H1 (cell line): ENCODE results near the gene VASN. TPM values are rescaled to one million over a fixed set of nuclear protein-coding genes. Genes with fewer than 3 reads are reported as not detected.

ENCODE experiments used
- HDAC2 ChIP-seq, 2 experiments: fragments of 300-600 bp in 1 of 2; sonication (generic) in 1 of 2; IDR thresholded peaks; 2 replicates each; pipeline ENCODE4 v1.6.1; 2011 to 2012; ENCODE audit warnings: low read depth in 2 of 2, low read length in 2 of 2, mild to moderate bottlenecking in 2 of 2, moderate library complexity in 2 of 2, borderline replicate concordance in 1 of 2, inconsistent platforms in 1 of 2
- HDAC6 ChIP-seq: IDR thresholded peaks from one replicate; pipeline ENCODE4 v1.7.1; 2012; ENCODE audit warnings: low read depth, mild to moderate bottlenecking, inconsistent platforms, low read length, moderate library complexity
- PHF8 ChIP-seq: fragments of 200-600 bp; sonication (generic); conservative IDR thresholded peaks from 2 replicates; pipeline ENCODE4 v1.7.1; 2012; ENCODE audit warnings: low read depth, mild to moderate bottlenecking, inconsistent platforms, low read length, moderate library complexity
- POLR2A ChIP-seq, 2 experiments: IDR thresholded peaks; 1 replicate in 1 of 2; 2 replicates in 1 of 2; pipeline ENCODE4 v1.6.1; 2011; ENCODE audit warnings: low read depth in 2 of 2, low read length in 2 of 2, mild to moderate bottlenecking in 2 of 2; ENCODE audit errors: control extremely low read depth in 1 of 2
- polyA plus RNA-seq, 7 experiments: library from polyadenylated mRNA; depleted of rRNA in 3 of 7; stranded (reverse) in 5 of 7; unstranded in 2 of 7; fragments of >200 nt in 5 of 7; fragments of 200-250 nt in 2 of 7; gene quantifications; 1 replicate in 5 of 7; 2 replicates in 1 of 7; 4 replicates in 1 of 7; pipeline versions ENCODE4 v1.2.1 to v1.2.3, GENCODE V29; 2011 to 2013; ENCODE audit warnings: missing spikeins in 2 of 7, mixed read lengths in 2 of 7
- total RNA-seq: library from RNA; stranded (reverse); fragmentation: NEBNext Ultra II Directional; extraction: Animal tissue kit (Norgen Biotek cat#: 25700); gene quantifications from 2 replicates; pipeline ENCODE4 v1.2.1, GENCODE V29; 2021

The VASN gene
- total and polyA plus RNA-seq, 2 of the 8 experiments (the other 6 are each of a cell fraction or from before 2014, with no cell fraction given), result 9.6 to 11.3 TPM

- no peak for TF ChIP-seq HDAC6
- TF ChIP-seq PHF8, result no peak
- TF ChIP-seq HDAC2 (IDR thresholded peaks at IDR 0.05; ENCODE audit: borderline replicate concordance in 1 of 2, low read depth in 2 of 2, low read length in 2 of 2), result no peak
- no peak for TF ChIP-seq POLR2A (IDR thresholded peaks at IDR 0.05; ENCODE audit: control extremely low read depth in 1 of 2, low read depth in 2 of 2, low read length in 2 of 2)
These were observed 15.4 kb downstream of the VASN start (continued) for GRCh38 chr16:4386951-4387565.
